ENCODE measurements around the gene UBE3B.

GRCh38 chr12:109435428-109436187 lies 41.8 kb upstream of the UBE3B start:
- TF ChIP-seq CTCF (IDR thresholded peaks at IDR 0.05) (no peak), POLR2A (IDR thresholded peaks at IDR 0.05) (no peak), POLR2AphosphoS5 (IDR thresholded peaks at IDR 0.05) (no peak), EP300 (IDR thresholded peaks at IDR 0.05; ENCODE audit: low read depth) (no peak)
